Caco-2 (cell line): Measurements from ENCODE around the gene PLEKHG5. TPM values are rescaled to one million over a fixed set of nuclear protein-coding genes. Genes with fewer than 3 reads are reported as not detected.
A peak's percentile ranks its signal among the peaks of the same experiment; 100 is the strongest.

Source experiments
- BruUV-seq: library from RNA; stranded (reverse); fragments of 400-500 nt; replicated peaks from 2 replicates; lab custom pipeline; 2021; lab: Mats Ljungman, UMichigan
- CTCF ChIA-PET: fragments of 300-600 bp; sonication (Branson Sonifier 250); formaldehyde crosslinking; loops from one replicate; lab custom pipeline; 2022; ENCODE audit warnings: antibody characterized with exemption; lab: Charles Lee
- POLR2A ChIA-PET: fragments of 300-600 bp; sonication (Branson Sonifier 250); formaldehyde crosslinking; loops from one replicate; lab custom pipeline; 2022; ENCODE audit warnings: antibody characterized with exemption; lab: Charles Lee
- DNase-seq, 2 experiments: peaks; one replicate each; pipeline versions ENCODE4 v3.0.0 to v3.0.0-alpha.2; 2020 to 2022
- H3K27me3 ChIP-seq: replicated peaks from 2 replicates; pipeline ENCODE4 v1.6.0; 2011; ENCODE audit warnings: low read length; ENCODE audit not compliant: control insufficient read depth, insufficient read depth
- H3K36me3 ChIP-seq: 2 replicates; pipeline ENCODE4 v1.5.1; 2011; ENCODE audit warnings: low read length; ENCODE audit not compliant: control insufficient read depth, insufficient read depth
- H3K4me1 ChIP-seq: fragments of 250-450 bp; sonication (Bioruptor Pico); 2 replicates; pipeline ENCODE4 v1.5.1; 2020; ENCODE audit warnings: mild to moderate bottlenecking
- H3K4me3 ChIP-seq: 2 replicates; pipeline ENCODE4 v1.5.1; 2011; ENCODE audit warnings: low read depth, mild to moderate bottlenecking, control low read depth, low read length
- H3K9me3 ChIP-seq: fragments of 250-450 bp; sonication (Bioruptor Pico); 2 replicates; pipeline ENCODE4 v1.5.1; 2020; ENCODE audit warnings: mild to moderate bottlenecking, moderate library complexity
- H3K27ac Mint-ChIP-seq: one replicate; pipeline ENCODE4 v1.8.0; 2022; ENCODE audit warnings: mixed read lengths; ENCODE audit not compliant: unreplicated experiment
- H3K27me3 Mint-ChIP-seq: one replicate; pipeline ENCODE4 v1.8.0; 2022; ENCODE audit warnings: mixed read lengths; ENCODE audit not compliant: insufficient read depth, unreplicated experiment
- H3K36me3 Mint-ChIP-seq: one replicate; pipeline ENCODE4 v1.8.0; 2022; ENCODE audit warnings: mild to moderate bottlenecking, mixed read lengths; ENCODE audit not compliant: insufficient read depth, unreplicated experiment
- H3K4me1 Mint-ChIP-seq: one replicate; pipeline ENCODE4 v1.8.0; 2022; ENCODE audit warnings: low read depth, mixed read lengths; ENCODE audit not compliant: unreplicated experiment
- H3K4me3 Mint-ChIP-seq: one replicate; pipeline ENCODE4 v1.8.0; 2022; ENCODE audit warnings: mild to moderate bottlenecking, moderate library complexity, mixed read lengths; ENCODE audit not compliant: unreplicated experiment
- H3K9me3 Mint-ChIP-seq: one replicate; pipeline ENCODE4 v1.8.0; 2022; ENCODE audit warnings: mixed read lengths; ENCODE audit not compliant: unreplicated experiment
- intact Hi-C: fragments of 100-400 bp; cut with micrococcal nuclease; formaldehyde crosslinking; loops from one replicate; pipeline ENCODE4 v1.10.0; 2022; ENCODE audit not compliant: unreplicated experiment
- total RNA-seq: library from RNA; stranded (reverse); gene quantifications from 2 replicates; pipeline ENCODE4 v1.2.3, GENCODE V29; 2022
- TF ChIP-seq, protein P1 (sequence below), 2 experiments: fragments of 200-600 bp in 1 of 2; IDR thresholded peaks; 1 replicate in 1 of 2; 2 replicates in 1 of 2; pipeline versions ENCODE4 v1.5.1 to v1.8.0; 2011 to 2022; ENCODE audit warnings: antibody characterized with exemption in 1 of 2, control low read depth in 1 of 2, inconsistent platforms in 1 of 2, low read depth in 1 of 2, low read length in 1 of 2, mild to moderate bottlenecking in 1 of 2, moderate library complexity in 1 of 2; ENCODE audit not compliant: insufficient read depth in 1 of 2, severe bottlenecking in 1 of 2, unreplicated experiment in 1 of 2

Gene PLEKHG5
- total RNA-seq, 1 experiment from 2014 or later = 12.2 TPM

DNA sequence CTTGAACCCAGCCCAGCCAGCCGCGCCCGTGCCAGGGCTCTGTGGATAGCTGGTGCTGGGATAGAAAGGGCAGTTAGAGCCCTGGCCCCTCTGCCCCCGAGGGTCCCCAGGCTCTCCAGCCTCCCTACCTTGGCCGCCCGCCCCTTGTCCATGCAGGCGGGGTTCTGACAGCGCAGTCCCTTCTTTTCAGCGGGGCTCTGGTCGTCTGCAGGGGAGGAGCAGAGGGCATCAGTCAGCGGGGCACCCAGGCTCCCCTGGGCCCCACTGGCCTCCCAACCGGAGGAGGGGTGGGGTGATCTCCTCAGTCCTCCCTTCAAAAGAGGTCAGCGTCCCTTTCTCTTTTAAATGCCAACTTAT is 4.9 kb upstream of the PLEKHG5 start:
- no peaks in the 10 kb centered on the region for H3K27me3 Mint-ChIP-seq
- H3K4me1 Mint-ChIP-seq = peaks cover 6% of the 10 kb centered on the region
- DNase-seq = no peak
- POLR2A ChIA-PET = no interaction called here
- no peaks in the 10 kb centered on the region for H3K36me3 Mint-ChIP-seq
- Histone ChIP-seq H3K9me3 (no peaks in the 10 kb centered on the region), H3K36me3 (no peaks in the 10 kb centered on the region), H3K4me1 (peaks cover 10% of the 10 kb centered on the region), H3K4me3 (no peak overlapping the region), H3K27me3 (no peaks in the 10 kb centered on the region)
- TF ChIP-seq, protein P1, sequence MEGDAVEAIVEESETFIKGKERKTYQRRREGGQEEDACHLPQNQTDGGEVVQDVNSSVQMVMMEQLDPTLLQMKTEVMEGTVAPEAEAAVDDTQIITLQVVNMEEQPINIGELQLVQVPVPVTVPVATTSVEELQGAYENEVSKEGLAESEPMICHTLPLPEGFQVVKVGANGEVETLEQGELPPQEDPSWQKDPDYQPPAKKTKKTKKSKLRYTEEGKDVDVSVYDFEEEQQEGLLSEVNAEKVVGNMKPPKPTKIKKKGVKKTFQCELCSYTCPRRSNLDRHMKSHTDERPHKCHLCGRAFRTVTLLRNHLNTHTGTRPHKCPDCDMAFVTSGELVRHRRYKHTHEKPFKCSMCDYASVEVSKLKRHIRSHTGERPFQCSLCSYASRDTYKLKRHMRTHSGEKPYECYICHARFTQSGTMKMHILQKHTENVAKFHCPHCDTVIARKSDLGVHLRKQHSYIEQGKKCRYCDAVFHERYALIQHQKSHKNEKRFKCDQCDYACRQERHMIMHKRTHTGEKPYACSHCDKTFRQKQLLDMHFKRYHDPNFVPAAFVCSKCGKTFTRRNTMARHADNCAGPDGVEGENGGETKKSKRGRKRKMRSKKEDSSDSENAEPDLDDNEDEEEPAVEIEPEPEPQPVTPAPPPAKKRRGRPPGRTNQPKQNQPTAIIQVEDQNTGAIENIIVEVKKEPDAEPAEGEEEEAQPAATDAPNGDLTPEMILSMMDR (IDR thresholded peaks at IDR 0.05; ENCODE audit: insufficient read depth in 1 of 2, low read depth in 1 of 2, low read length in 1 of 2, severe bottlenecking in 1 of 2, unreplicated experiment in 1 of 2) = no peak
- H3K27ac Mint-ChIP-seq = no peak overlapping the region
- no TSS peak for BruUV-seq
- CTCF ChIA-PET = no interaction called here
- H3K4me3 Mint-ChIP-seq = peak overlapping the region; percentile 53
- intact Hi-C loops = loop anchor here (10.0 kb wide), 1 partner anchor 108 kb away; the partner anchor contains the start of gene KLHL21
- H3K9me3 Mint-ChIP-seq = no peaks in the 10 kb centered on the region

DNA sequence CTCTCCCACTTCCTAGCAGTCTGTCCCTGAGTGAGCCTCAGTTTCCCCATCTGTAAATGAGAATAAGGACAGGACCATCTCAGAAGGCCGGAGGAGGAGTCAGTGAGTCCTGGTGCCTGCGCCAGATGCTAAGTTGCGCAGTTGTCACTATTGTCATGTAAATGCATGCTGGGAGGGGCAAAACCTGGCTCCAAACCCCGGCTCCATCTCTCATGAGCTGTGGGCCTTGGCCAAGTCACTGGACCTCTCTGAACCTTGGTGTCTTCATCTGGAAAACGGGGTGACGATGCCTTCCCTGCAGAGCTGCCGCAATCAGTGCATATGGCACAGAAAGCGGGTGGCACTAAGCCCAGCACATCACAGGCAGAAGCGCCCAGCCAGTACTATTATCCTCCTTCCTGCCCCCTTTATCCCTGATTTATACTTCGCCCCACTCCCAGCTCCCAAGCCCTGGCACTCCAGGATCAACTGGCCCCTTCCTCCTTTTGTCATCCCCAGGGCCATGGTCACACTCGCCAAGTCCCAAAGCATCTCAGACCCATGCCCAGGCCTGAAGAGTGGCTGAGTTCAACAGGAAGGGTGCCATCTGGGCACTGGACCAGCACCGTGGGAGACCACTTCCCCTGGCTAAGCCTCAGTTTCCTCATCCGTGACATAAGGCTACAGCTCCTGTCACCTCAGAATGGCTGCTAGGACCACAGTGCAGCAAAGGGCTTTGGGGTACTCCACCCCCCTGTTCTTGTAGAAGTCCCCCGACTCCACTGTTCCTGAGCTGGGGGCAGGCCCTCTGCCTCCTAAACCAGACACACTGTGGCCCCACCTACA is 4.3 kb upstream of the PLEKHG5 start:
- no peak overlapping the region for H3K4me3 ChIP-seq
- BruUV-seq = no TSS peak

DNA sequence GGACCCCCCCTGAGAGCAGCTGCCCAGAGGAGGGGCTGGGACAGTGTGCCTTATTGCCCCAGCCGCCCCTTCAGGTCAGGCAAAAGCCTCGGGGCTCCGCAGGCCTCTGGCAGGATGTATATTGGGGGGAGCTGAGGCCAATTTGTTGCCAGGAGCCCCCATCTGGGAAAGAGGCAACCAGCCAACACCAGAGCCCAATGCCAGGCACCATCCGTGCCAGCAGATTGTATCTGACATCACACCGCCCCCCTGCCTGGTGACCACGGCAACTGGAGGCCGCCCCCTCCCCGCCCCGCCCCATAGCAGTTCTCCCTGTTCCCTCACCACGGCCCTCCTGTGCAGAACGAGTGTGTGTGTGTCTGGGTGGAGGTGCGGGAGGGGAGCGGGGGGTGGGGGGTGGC is 3.6 kb upstream of the PLEKHG5 start:
- Mint-ChIP-seq H3K4me3 (no peak overlapping the region), H3K4me1 (peaks cover 9% of the 10 kb centered on the region), H3K36me3 (no peaks in the 10 kb centered on the region), H3K27ac (no peak overlapping the region), H3K9me3 (no peaks in the 10 kb centered on the region), H3K27me3 (no peaks in the 10 kb centered on the region)
- DNase-seq = no peak
- TF ChIP-seq, protein P1 (IDR thresholded peaks at IDR 0.05; ENCODE audit: insufficient read depth in 1 of 2, low read depth in 1 of 2, low read length in 1 of 2, severe bottlenecking in 1 of 2, unreplicated experiment in 1 of 2) = no peak
- intact Hi-C loops = loop anchor here (10.0 kb wide), 1 partner anchor 110 kb away; the partner anchor contains the start of gene KLHL21
- no TSS peak for BruUV-seq
- POLR2A ChIA-PET = no interaction called here
- Histone ChIP-seq H3K27me3 (no peaks in the 10 kb centered on the region), H3K4me3 (no peak overlapping the region), H3K36me3 (no peaks in the 10 kb centered on the region), H3K4me1 (peaks cover 12% of the 10 kb centered on the region), H3K9me3 (no peaks in the 10 kb centered on the region)
- CTCF ChIA-PET = no interaction called here

More for the DNA sequence above, 4.3 kb upstream of the PLEKHG5 start:
- Mint-ChIP-seq H3K27me3 (no peaks in the 10 kb centered on the region), H3K9me3 (no peaks in the 10 kb centered on the region), H3K36me3 (no peaks in the 10 kb centered on the region), H3K4me1 (peaks cover 9% of the 10 kb centered on the region), H3K27ac (no peak overlapping the region), H3K4me3 (no peak overlapping the region)
- no peaks in the 10 kb centered on the region for H3K36me3 ChIP-seq
- TF ChIP-seq, protein P1 (IDR thresholded peaks at IDR 0.05; ENCODE audit: insufficient read depth in 1 of 2, low read depth in 1 of 2, low read length in 1 of 2, severe bottlenecking in 1 of 2, unreplicated experiment in 1 of 2) = no peak
- H3K9me3 ChIP-seq = no peaks in the 10 kb centered on the region
- CTCF ChIA-PET = no interaction called here
- POLR2A ChIA-PET = no interaction called here
- DNase-seq = no peak
- H3K4me1 ChIP-seq = peaks cover 12% of the 10 kb centered on the region
- H3K27me3 ChIP-seq = no peaks in the 10 kb centered on the region
- intact Hi-C loops = loop anchor here (10.0 kb wide), 1 partner anchor 109 kb away; the partner anchor contains the start of gene KLHL21
